Measurements from ENCODE around the gene KCNJ6.

DNA sequence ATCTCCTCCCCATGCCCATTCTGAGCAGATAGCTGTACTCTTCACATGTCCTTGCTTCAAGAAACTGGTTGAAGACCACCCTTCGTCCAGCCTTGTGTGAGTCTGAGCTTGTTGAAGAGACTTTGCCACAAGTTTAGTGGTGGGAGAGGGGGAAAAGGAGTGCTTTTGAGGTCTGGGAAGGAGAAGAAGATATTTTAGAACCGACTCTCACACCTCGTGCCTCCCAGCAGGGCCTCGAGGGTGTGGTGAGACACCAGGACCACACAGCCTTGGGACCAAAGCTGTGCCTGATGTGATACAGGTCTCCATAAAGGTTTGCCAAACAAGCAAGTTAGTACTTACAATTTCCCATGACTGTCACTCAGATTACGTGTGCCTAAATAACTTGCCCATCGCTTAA lies 347.8 kb downstream of the KCNJ6 start:
- TF ChIP-seq, protein P1, sequence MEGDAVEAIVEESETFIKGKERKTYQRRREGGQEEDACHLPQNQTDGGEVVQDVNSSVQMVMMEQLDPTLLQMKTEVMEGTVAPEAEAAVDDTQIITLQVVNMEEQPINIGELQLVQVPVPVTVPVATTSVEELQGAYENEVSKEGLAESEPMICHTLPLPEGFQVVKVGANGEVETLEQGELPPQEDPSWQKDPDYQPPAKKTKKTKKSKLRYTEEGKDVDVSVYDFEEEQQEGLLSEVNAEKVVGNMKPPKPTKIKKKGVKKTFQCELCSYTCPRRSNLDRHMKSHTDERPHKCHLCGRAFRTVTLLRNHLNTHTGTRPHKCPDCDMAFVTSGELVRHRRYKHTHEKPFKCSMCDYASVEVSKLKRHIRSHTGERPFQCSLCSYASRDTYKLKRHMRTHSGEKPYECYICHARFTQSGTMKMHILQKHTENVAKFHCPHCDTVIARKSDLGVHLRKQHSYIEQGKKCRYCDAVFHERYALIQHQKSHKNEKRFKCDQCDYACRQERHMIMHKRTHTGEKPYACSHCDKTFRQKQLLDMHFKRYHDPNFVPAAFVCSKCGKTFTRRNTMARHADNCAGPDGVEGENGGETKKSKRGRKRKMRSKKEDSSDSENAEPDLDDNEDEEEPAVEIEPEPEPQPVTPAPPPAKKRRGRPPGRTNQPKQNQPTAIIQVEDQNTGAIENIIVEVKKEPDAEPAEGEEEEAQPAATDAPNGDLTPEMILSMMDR (IDR thresholded peaks at IDR 0.05; ENCODE audit: insufficient read depth, low read depth, low read length): no peak
- TF ChIP-seq EZH2 (IDR thresholded peaks at IDR 0.05; ENCODE audit: insufficient read depth, low read length): no peak

Measured in astrocyte (in vitro differentiated cells and primary cell).